Peyer's patch (tissue), 4 donors: Measurements from ENCODE around the gene UST.

Experiments used
- POLR2A ChIP-seq, 2 donors: fragments of 450-650 bp; IDR thresholded peaks; one replicate each; pipeline ENCODE4 v1.5.1; 2017; ENCODE audit warnings: antibody characterized with exemption in 2 of 2, mild to moderate bottlenecking in 2 of 2, moderate library complexity in 2 of 2
- TF ChIP-seq, protein P1 (sequence below), 6 experiments: fragments of 450-650 bp in 4 of 6; fragments of 200-600 bp in 2 of 6; sonication (generic) in 1 of 6; IDR thresholded peaks; one replicate each; pipeline ENCODE4 v1.5.1; 2017 to 2019; ENCODE audit warnings: antibody characterized with exemption in 6 of 6, mild to moderate bottlenecking in 3 of 6, moderate library complexity in 1 of 6

- TF ChIP-seq POLR2A (IDR thresholded peaks at IDR 0.05): no peak
- TF ChIP-seq, protein P1, sequence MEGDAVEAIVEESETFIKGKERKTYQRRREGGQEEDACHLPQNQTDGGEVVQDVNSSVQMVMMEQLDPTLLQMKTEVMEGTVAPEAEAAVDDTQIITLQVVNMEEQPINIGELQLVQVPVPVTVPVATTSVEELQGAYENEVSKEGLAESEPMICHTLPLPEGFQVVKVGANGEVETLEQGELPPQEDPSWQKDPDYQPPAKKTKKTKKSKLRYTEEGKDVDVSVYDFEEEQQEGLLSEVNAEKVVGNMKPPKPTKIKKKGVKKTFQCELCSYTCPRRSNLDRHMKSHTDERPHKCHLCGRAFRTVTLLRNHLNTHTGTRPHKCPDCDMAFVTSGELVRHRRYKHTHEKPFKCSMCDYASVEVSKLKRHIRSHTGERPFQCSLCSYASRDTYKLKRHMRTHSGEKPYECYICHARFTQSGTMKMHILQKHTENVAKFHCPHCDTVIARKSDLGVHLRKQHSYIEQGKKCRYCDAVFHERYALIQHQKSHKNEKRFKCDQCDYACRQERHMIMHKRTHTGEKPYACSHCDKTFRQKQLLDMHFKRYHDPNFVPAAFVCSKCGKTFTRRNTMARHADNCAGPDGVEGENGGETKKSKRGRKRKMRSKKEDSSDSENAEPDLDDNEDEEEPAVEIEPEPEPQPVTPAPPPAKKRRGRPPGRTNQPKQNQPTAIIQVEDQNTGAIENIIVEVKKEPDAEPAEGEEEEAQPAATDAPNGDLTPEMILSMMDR (IDR thresholded peaks at IDR 0.05): no peak
Observed at GRCh38 chr6:148817689-148818088, 70.9 kb downstream of the UST start.
